ENCODE data around the gene PLEKHN1.

GRCh38 chr1:967466-968343 lies 1.4 kb downstream of the PLEKHN1 start:
- TF ChIP-seq CTCF (conservative IDR thresholded peaks at IDR 0.05): no peak
- TF ChIP-seq ZFX (IDR thresholded peaks at IDR 0.05): no peak

All from C4-2B (cell line).